Glomerular visceral epithelial cell (primary cell): ENCODE results near the gene DLEC1.
"Not testable (repeated sequence)": the region's sequence is repeated elsewhere in the genome, so short reads cannot be mapped to it uniquely, and the experiment has no call there.

Experiments used
- DNase-seq: peaks from one replicate; pipeline ENCODE4 v3.0.0-alpha.2; 2016; ENCODE audit errors: extremely low spot score

Gene DLEC1

DNA sequence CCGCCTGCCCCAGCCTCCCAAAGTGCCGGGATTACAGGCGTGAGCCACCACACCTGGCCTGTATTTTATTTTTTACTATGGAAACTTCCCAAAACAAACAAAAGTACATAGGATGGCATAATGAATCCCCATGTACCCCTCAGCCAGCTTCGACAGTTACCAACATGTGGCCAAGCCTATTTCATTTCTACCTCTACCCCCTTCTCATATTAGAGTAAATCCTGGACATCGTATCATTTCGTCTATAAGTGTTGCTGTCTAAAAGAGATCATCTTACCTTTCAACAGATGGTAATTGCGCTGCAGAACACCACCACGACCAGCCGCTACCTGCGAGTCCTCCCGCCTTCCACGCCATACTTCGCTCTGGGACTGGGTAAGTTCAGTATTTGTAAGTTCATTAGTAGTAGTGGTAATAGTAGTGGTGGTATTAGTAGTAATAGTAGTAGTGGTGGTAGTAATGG is 44.9 kb downstream of the DLEC1 start:
- DNase-seq: no peak

DNA sequence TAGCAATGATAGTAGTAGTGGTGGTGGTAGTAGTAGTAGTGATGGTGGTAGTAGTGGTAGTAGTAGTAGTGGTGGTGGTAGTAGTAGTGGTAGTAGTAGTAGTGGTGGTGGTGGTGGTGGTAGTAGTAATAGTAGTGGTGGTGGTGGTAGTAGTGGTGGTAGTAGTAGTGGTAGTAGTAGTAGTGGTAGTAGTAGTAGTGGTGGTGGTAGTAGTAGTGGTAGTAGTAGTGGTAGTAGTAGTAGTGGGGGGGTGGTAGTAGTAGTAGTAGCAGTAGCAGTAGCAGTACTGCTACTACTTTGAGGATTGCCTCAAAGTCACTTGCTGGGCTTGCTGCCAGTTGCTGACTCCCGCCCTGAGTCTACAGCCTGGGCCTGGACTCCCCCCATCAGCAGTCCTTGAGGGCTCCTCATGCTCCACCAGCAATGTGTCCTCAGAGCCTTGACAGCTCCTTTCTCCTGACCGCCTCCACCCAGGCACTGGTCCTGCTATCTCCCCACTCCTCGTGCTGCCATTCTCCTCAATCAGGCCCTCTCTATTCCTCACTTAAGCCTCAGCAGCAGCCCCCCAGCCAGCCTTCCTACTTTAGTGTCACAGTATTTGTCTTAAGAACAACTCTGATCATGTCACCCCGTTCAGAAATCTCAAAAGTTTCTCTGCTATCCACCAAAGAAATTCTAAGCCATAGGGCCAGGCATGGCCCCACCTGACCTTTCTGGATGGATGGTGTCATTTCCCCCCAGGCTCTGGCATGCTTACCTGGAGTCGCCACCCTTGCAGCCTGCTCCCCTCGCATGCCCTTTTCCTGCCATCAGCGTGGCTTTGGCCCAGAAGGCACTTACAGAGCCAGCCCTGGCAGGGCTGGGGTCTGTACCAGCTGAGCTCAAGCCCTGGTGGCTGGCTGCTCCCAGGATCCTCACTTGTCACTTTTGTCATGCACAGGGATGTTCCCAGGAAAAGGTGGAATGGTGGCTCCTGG is 45.6 kb downstream of the DLEC1 start:
- peak; percentile 7 for DNase-seq

DNA sequence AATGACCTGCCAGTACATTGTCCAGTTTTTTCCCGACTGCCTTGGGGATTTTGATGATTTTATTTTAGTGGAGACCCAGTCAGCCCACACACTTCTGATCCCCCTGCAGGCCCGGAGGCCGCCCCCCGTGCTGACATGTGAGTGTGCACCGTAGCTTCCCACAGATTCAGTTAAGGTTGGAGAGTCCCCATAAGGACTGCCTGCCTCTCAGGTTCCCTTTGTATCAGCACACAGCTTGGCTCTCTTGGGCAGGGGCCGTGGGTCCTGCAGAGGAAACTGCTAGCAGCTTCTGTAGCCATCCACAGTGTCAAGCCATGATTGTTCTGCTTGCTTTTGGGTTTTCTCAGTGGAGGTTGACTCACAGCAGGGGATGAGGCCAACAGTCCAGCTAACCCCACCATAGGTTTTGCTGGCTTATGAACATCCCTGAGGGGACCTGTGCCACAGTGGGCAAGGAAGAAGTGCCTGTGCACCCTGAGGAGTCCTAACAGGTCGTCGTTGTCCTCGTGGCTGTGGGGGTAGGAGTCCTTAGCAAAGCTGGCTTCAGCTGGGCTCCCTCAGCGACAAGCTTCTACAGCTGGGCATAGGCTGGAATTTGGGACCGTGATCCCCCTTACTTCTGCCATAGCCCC is 46.4 kb downstream of the DLEC1 start:
- DNase-seq: no peak

DNA sequence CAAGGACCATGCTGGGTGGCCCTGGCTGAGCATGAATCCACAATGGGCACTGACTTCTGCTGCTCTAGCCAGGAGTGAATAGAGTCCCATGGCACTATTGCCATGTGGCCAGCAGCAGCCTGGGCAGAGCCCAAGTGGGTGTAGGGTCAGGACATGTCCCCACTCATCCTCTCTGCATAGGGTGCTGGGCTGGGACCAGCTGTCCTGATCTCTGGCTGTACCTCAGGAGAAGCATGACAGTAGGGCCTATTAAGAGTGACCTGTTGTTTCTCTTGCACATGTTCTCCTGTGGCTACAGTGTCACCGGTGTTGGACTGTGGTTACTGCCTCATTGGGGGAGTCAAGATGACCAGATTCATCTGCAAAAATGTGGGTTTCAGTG is 46.9 kb downstream of the DLEC1 start:
- no peak for DNase-seq

DNA sequence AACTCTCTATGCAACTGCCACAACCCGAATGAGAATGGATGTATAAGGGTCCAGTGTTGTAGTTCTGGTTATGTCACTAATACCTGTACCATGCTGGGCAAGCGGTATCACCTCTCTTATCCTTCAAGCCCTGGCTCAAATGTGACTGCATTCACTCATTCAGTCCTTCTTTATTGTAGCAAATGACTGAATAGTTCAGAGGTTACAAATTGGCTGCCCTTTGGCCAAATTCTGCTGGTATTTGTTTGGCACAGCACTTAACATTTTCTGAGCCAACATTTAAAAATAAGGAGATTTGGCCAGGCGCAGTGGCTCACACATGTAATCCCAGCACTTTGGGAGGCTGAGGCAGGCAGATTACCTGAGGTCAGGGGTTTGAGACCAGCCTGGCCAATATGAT is 47.5 kb downstream of the DLEC1 start:
- no peak for DNase-seq

DNA sequence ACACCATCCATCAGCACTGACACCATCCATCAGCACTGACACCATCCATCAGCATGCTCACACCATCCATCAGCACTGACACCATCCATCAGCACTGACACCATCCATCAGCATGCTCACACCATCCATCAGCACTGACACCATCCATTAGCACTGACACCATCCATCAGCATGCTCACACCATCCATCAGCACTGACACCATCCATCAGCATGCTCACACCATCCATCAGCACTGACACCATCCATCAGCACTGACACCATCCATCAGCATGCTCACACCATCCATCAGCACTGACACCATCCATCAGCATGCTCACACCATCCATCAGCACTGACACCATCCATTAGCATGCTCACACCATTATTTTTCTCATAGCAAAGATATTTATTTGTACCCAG is 48.3 kb downstream of the DLEC1 start:
- DNase-seq: not testable (repeated sequence)

DNA sequence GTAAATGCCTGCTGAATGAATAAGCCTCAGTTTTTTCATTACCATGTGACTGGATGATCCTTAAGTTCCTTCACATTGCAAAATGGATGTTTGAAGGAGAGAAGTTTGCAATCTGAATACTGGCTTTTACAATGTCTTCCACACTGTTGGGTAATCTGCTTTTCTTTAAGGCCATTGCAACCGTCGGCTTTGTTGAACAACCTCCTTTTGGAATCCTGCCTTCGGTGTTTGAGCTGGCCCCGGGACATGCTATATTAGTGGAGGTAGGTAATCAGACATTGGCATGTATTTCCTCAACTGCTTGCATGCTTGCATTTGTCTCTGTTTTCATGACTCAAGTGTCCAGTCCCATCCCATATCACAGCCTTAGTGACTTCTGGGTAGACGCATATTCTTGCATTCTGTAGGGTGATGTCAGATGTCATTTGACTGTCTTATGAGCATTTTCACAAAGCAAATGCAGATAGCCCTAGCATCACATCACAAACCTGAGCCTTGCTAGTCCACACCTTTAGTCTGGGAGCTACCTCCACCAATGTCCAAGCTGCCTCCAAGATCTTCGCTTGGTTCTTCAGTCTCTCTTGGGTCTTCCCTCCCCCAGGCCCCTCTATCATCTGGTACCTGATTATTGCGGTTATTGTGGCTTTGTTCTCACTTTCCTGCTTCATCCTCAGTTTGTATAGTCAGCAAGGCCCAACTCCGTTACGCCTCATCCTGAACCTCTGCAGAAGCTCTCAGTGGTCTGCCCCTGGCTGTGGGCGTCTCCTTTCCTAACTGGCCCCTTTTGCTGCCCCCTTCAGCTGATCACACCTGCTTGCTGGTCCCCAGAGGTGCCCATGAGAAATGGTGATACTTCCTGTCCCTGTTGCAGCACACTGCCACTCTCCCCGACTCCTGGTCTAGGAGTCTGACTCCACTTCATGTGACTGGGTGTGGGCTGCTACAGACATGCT is 49.4 kb downstream of the DLEC1 start:
- DNase-seq: no peak

DNA sequence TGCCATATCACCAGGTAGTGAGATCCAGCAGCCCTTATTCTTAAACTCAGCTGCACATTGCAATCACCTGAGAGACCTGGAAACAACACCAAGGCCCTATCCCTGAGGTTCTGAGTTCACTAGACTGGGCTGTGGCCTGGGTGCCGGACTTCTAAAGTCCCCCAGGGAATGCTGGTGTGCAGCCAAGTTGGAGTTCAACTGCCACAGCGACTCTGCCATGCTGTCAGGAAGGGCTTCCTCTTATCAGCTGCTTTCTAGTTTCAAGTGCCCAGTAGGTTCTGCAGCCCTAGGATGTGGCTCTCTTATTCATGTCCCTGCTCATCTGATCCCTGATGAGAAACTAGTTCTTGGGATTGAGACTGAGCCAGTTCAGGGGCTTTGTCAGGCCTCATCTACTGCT is 50.2 kb downstream of the DLEC1 start:
- no peak for DNase-seq

DNA sequence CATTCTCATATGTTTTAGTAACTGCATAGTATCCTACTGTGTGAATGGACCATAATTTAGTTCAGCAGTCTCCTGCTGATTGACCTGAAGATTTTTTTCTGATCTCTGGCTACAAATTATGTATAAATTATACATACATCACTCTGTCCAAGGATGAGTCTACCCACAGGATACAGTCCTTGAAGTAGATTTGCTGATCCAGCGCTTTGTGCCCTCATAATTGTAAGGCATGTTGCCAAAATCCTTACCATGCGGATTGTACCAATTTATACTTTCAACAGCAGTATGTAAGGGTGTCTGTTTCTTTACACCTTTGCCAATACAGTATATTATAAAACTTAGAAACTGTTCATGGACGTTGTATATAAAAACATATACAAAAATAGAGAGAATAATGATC is 51.4 kb downstream of the DLEC1 start:
- no peak for DNase-seq

DNA sequence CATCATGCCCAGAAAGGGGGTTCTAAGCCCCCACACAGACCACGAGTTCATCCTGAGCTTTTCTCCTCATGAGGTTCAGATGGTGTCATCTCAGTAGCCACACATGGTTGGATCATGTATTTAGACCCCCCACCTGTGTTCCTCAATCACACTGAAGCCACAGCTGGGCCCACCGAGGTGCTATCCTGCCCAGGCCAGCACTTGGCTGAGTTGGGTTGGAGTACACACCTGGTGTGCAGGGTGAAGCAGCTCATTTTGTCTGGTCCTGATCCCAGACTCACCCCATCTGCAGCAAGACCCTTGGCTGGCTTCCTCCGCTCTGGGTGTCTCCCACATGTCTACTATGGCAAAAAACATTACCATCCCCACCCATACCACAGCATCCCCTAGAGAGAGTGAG is 56.0 kb downstream of the DLEC1 start:
- no peak for DNase-seq

DNA sequence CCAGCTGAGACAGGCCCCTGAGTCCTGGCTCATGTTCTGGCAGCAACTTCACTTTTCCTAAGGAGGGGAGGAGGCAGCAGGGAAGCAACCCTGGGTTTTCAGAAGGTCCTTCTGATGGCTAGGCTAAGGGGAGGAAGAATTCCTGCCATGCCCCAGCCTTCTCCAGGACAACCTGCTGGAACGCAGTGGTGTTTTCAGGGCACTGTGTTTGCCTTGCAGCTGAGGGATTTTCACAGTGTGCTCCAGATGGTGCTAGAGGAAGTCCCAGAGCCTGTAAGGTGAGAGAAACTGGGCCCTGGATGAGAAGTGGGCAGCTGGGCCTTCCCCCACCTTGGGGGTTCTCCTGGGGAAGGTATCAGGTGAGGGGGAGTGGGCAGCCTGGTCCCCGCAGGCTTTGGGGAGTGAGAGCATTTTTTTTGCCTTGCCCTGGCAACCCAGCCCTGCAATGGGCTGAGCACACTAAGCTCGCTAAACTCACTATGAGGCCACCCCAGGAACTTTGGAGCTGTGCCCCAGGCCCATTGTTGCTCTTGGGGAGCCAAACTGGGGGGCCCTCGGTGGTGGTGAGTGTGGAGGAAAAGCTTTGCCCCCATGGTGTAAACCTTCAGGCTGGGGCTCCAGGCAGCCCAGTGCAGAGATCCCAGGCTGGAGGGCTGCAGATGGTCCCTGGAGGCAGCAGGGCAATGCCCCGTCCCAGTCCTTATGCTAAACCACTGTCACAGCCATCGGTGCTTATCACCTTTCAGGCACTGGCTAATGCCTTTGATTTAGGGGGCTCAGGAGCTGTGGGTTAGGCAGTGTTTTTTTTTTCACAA is 56.9 kb downstream of the DLEC1 start:
- DNase-seq: no peak

DNA sequence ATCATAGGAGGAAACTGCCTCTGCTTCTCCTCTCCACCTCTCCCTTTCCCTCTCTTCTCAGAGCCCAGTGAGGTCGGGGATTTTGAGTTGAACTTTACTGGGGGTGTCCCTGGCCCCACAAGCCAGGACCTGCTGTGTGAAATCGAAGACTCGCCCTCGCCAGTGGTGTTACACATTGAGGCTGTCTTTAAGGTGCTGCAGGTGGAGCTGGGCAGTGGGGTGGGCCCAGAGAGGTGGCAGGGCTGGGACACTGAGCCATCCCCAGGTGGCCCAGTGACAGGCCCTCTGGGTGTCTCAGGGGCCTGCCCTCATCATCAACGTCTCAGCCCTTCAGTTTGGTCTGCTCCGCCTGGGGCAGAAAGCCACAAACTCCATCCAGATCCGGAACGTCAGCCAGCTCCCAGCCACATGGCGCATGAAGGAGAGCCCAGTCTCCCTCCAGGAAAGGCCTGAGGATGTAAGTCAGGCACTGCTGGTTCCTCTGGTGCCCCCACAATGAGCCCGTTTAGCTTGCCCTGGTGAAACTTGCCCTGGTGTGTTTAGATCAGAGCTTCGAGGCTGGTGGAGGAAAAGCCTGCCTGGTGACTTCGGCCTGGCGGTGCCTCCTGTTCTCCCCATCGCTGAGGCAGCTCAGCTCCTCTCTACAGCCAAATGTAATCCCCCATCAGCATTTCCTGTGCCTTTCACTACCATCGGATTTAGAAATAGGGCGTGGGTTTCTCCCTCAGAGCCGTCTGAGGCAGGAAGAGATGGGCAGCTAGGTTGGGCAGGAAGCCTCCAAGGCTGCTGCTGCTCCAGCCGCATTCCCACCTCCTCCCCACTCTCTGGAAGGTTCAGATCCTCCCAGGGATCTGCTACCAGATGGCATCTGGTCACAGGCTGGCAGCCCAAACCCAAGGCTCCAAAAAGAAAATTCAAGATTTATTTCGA is 58.7 kb downstream of the DLEC1 start:
- no peak for DNase-seq

DNA sequence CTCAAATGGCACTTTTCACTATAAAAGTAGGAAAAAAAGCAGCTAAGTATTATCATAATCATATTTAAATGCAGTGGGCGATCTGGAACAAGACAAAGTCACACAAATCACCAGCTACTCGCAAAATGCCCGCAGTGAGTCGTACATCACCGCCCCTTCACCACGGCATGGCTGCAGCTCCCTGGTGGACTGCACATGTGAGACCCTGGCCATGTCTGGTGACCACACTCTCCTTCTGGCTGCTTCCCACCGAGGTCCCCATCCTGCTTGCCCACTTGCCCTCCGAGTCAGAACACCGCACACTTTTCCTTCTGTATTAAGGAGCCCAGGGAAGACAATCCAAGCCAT is 59.3 kb downstream of the DLEC1 start:
- no peak for DNase-seq

DNA sequence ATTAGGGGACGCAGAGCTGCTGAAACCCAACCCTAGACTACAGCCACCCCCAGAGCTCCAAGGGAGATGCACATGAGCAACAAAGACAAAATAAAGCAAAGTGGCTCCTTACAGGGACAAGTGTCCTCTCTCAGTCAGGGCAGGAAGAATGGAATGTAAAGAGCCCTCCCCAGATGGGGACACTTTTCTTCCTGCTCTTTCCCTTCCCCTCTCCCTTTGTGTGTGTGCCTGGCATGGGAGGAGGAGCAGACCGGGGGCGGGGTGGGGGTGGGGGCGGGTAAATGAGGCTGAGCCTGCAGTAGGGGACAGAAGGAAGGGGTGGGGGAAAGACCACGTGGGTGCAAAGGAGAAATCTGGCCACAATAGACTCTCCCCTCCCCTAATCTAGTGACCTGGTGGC is 60.5 kb downstream of the DLEC1 start:
- no peak for DNase-seq

DNA sequence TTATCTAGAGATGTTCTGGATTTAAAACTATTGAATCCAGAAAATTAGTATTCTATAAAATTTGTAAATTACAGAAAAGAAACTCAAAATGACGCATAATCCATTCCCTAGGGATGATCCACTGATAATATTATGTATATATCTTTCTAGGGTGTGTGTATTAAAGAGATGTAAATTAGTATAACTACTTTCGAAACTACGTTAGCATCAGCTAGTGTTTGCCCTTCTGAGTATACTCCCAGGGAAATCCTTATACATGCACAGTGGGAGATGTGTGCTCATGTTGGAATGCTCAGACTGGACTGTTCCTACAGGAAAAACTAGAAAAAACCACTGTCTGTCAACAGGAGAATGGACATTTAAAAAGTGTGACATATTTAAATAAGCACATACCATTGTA is 61.5 kb downstream of the DLEC1 start:
- DNase-seq: no peak

DNA sequence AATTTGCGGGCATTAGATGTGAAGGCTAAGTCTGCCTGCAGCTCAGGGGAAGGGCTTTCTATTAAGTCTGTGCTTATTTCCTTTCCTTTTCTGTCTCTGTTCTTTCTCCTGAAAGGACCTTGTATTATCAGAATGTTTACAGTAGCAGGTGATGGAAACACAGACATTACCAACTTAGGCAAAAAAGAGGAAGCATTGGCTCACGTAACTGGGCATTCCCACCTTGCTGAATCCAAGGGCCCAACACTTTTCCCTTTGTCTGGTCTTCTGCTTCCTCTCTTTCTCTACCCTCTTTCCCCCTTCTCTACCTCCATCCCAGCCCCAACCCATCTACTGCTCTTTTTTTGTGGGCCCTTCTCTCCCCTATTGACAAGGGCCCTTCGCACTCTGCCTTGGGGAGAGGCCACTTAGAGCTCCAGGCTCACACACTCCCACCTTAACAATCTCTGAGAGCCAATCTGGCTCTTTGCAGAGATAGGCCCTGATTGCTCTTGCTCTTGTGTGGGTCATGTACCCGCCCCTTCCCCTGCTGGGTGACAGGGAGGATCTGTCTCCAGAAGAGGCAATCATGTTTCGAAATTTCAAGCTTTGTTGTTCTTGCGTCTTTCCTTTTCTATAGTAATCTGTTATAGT is 62.9 kb downstream of the DLEC1 start:
- DNase-seq: no peak

DNA sequence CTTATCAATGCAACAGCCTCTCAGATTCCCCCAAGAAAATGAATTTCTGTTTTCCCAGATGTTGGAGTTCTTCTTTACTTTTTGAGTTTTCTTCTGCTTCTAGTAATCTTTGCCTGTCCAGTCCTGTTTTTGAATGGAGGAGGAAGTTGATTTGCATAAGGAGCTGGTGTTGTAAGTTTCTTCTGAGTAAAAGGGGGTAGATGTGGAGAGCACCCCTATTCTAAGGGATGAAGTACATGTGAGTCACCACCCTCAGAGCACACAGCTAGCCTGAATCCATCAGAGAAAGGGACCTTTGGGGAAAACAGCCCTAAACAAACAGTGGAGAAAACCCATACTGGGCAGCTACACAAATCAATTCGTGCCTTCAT is 63.4 kb downstream of the DLEC1 start:
- no peak for DNase-seq

DNA sequence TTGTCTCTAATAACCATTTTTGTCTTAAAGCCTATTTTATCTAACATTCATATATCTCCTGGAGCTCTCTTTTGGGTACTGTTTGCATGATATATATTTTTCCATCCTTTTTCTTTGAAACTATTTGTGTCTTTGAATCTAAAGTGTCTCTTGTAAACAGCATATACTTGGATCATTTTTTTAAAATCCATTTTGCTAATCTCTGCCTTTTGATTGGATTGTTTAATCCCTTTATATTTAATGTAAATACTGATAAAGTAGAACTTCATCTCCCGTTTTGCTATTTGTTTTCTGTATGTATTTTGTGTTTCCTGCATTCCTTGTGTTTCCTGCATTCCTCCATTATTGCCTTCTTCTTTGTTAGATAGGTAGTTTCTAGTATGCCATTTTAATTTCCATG is 66.5 kb downstream of the DLEC1 start:
- DNase-seq: no peak

DNA sequence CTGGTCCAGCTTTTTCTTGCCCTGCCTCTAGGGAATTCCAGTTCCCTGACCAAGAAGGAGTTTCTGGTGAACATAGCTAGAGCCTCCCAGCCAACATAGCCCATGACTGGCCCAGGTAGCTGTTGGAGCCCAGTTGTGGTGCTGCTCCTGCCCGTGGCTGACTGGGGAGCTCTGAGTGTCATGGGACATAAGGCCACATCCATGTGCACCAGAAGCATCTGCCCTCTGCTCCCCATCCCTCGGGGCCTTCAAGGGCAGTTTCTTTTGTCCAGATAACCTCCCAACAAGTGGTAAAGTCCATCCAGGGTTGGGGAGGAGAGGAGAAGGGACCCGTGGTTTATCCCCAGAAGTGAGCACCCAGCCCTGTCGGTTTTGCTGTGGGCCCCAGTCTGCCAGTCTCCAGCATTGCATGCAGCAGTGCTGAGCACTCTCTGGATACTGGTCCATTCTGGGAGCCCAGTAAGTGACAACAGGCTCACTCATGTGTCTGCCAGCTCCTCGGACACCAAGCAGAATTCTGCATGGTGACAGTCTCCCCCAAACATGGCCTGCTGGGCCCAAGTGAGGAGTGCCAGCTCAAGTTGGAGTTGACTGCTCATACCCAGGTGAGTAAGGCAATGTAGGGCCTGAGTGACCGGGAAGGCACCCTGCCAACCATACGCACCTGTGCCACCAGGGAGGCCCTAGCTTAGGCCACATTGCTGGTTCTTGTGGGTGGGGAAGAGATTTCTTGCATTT is 69.1 kb downstream of the DLEC1 start:
- no peak for DNase-seq
